Liver (tissue), 9 donors: ENCODE data around the gene TARBP1. TPM values are rescaled to one million over a fixed set of nuclear protein-coding genes. Genes with fewer than 3 reads are reported as not detected.

ENCODE experiments used
- DNase-seq: peaks from one replicate; pipeline ENCODE4 v3.0.0-alpha.2; 2017; ENCODE audit warnings: low spot score
- H3K27ac ChIP-seq, 2 donors: one replicate each; pipeline ENCODE4 v1.7.0; 2013; ENCODE audit warnings: inconsistent platforms in 2 of 2, low read length in 2 of 2, control low read depth in 1 of 2, low read depth in 1 of 2, mild to moderate bottlenecking in 1 of 2
- H3K27me3 ChIP-seq, 4 donors: one replicate each; pipeline versions ENCODE4 v1.6.1 to v1.7.0; 2013; ENCODE audit warnings: low read length in 3 of 4, inconsistent platforms in 1 of 4, mild to moderate bottlenecking in 1 of 4, moderate library complexity in 1 of 4; ENCODE audit not compliant: control insufficient read depth in 4 of 4, insufficient read depth in 4 of 4
- H3K36me3 ChIP-seq, 4 donors: one replicate each; pipeline versions ENCODE4 v1.6.1 to v1.7.0; 2013; ENCODE audit warnings: low read length in 3 of 4, mild to moderate bottlenecking in 3 of 4, low read depth in 1 of 4, moderate library complexity in 1 of 4; ENCODE audit not compliant: control insufficient read depth in 4 of 4, insufficient read depth in 3 of 4
- H3K4me1 ChIP-seq, 4 donors: one replicate each; pipeline versions ENCODE4 v1.6.1 to v1.7.0; 2013; ENCODE audit warnings: low read length in 3 of 4, mild to moderate bottlenecking in 3 of 4, moderate library complexity in 1 of 4; ENCODE audit not compliant: control insufficient read depth in 4 of 4, insufficient read depth in 4 of 4
- H3K4me3 ChIP-seq, 3 donors: one replicate each; pipeline versions ENCODE4 v1.6.1 to v1.7.0; 2013; ENCODE audit warnings: low read length in 3 of 3, control low read depth in 1 of 3, low read depth in 1 of 3, mild to moderate bottlenecking in 1 of 3
- H3K9ac ChIP-seq, 2 donors: one replicate each; pipeline ENCODE4 v1.7.0; 2013; ENCODE audit warnings: low read length in 2 of 2, mild to moderate bottlenecking in 2 of 2, moderate library complexity in 2 of 2, control low read depth in 1 of 2, low read depth in 1 of 2
- H3K9me3 ChIP-seq, 4 donors: one replicate each; pipeline versions ENCODE4 v1.6.1 to v1.7.0; 2013; ENCODE audit warnings: low read length in 3 of 4; ENCODE audit not compliant: control insufficient read depth in 4 of 4
- EGR1 ChIP-seq, 2 donors: IDR thresholded peaks; 2 replicates each; pipeline ENCODE4 v1.6.1; 2016 to 2018; ENCODE audit warnings: antibody characterized with exemption in 2 of 2, low read depth in 2 of 2
- FOXA1 ChIP-seq: IDR thresholded peaks from 2 replicates; pipeline ENCODE4 v1.6.1; 2016; ENCODE audit warnings: antibody characterized with exemption
- FOXA2 ChIP-seq: IDR thresholded peaks from 2 replicates; pipeline ENCODE4 v1.6.1; 2016; ENCODE audit warnings: antibody characterized with exemption
- GABPA ChIP-seq, 2 donors: IDR thresholded peaks in 1 of 2; conservative IDR thresholded peaks in 1 of 2; 2 replicates each; pipeline ENCODE4 v1.6.1; 2016; ENCODE audit warnings: antibody characterized with exemption in 2 of 2, mild to moderate bottlenecking in 1 of 2, moderate library complexity in 1 of 2
- HNF4A ChIP-seq, 2 donors: conservative IDR thresholded peaks; 2 replicates each; pipeline ENCODE4 v1.6.1; 2016; ENCODE audit warnings: antibody characterized with exemption in 2 of 2, mild to moderate bottlenecking in 2 of 2
- HNF4G ChIP-seq: IDR thresholded peaks from 2 replicates; pipeline ENCODE4 v1.6.1; 2016; ENCODE audit warnings: antibody characterized with exemption
- JUND ChIP-seq, 2 donors: IDR thresholded peaks; 2 replicates each; pipeline ENCODE4 v1.6.1; 2016; ENCODE audit warnings: antibody characterized with exemption in 2 of 2
- NR2F2 ChIP-seq: IDR thresholded peaks from 2 replicates; pipeline ENCODE4 v1.6.1; 2016; ENCODE audit warnings: antibody characterized with exemption
- RAD21 ChIP-seq, 2 donors: IDR thresholded peaks; 2 replicates each; pipeline ENCODE4 v1.6.1; 2016; ENCODE audit warnings: antibody characterized with exemption in 2 of 2, mild to moderate bottlenecking in 2 of 2
- RXRA ChIP-seq, 2 donors: IDR thresholded peaks; 2 replicates each; pipeline ENCODE4 v1.6.1; 2017 to 2018; ENCODE audit warnings: antibody characterized with exemption in 2 of 2, mild to moderate bottlenecking in 1 of 2
- SP1 ChIP-seq: IDR thresholded peaks from 2 replicates; pipeline ENCODE4 v1.6.1; 2018; ENCODE audit warnings: antibody characterized with exemption, mild to moderate bottlenecking
- TAF1 ChIP-seq: conservative IDR thresholded peaks from 2 replicates; pipeline ENCODE4 v1.6.1; 2016; ENCODE audit warnings: antibody characterized with exemption, mild to moderate bottlenecking
- YY1 ChIP-seq: IDR thresholded peaks from 2 replicates; pipeline ENCODE4 v1.6.1; 2016; ENCODE audit warnings: antibody characterized with exemption, mild to moderate bottlenecking
- WGBS: extraction: QIAGEN DNeasy Blood & Tissue Kit; methylation state at CpG from one replicate; pipeline ENCODE4 v1.1.7; 2013; 5-methylcytosine and 5-hydroxymethylcytosine counted together
- polyA plus RNA-seq, 2 donors: library from polyadenylated mRNA; stranded (reverse) in 1 of 2; unstranded in 1 of 2; fragments of 200-250 nt in 1 of 2; fragments of >200 nt in 1 of 2; fragmentation: Nextera tagmentation in 1 of 2; extraction: Ambion mirVana in 1 of 2; gene quantifications; one replicate each; pipeline versions ENCODE4 v1.2.1 to v1.2.3, GENCODE V29; 2013 to 2015
- total RNA-seq, 2 donors: library from RNA; depleted of rRNA; stranded (reverse); fragments of >200 nt; gene quantifications; one replicate each; pipeline ENCODE4 v1.2.3, GENCODE V29; 2014
- TF ChIP-seq, protein P1 (sequence below): fragments of 150-350 bp; IDR thresholded peaks from 2 replicates; pipeline ENCODE4 v1.5.1; 2017; ENCODE audit warnings: improper control_type of control experiment, low read depth, low read length; ENCODE audit not compliant: missing input control
- TF ChIP-seq, protein P2 (sequence below): IDR thresholded peaks from 2 replicates; pipeline ENCODE4 v1.6.1; 2016; ENCODE audit warnings: antibody characterized with exemption
- TF ChIP-seq, protein P3 (sequence below): IDR thresholded peaks from 2 replicates; pipeline ENCODE4 v1.6.1; 2016; ENCODE audit warnings: antibody characterized with exemption
- TF ChIP-seq, protein P4 (sequence below): IDR thresholded peaks from 2 replicates; pipeline ENCODE4 v1.6.1; 2016; ENCODE audit warnings: antibody characterized with exemption
- TF ChIP-seq, protein P5 (sequence below): IDR thresholded peaks from 2 replicates; pipeline ENCODE4 v1.6.1; 2016; ENCODE audit warnings: antibody characterized with exemption, mild to moderate bottlenecking
- donor health status: healthy.
- donor health status: healthy.
- donor health status: healthy.
- donor health status: healthy.
- donor health status: healthy.

Gene TARBP1
- total and polyA plus RNA-seq, 4 donors = 4.1 to 17.6 (median 9.1) TPM

DNA sequence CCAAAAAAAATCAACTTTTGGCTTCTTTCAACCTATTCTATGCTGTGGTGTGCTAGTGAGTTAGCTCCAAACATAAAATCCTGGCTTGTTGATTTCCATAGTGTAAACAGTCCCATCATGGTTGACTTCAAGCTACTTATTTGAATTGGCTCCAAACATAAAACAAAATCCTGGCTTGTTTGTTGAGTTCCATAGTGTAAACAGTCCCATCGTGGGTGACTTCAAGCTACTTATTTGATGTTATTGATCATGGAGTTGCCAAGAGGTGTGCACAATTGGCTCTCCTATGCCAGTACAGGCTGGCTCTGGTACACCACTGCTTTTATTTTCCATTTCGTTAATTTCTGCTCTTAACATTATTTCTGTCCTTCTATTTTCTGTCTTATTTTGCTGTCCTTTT is 107.6 kb downstream of the TARBP1 start:
- Histone ChIP-seq H3K9me3 (no peaks in the 10 kb centered on the region), H3K27ac (peak overlapping the region; percentile 20 to 34), H3K9ac (peak overlapping the region in 1 of 2 donors; percentile 84), H3K36me3 (peaks cover under 1 to 4% (median 4%) of the 10 kb centered on the region in 4 donors), H3K27me3 (no peaks in the 10 kb centered on the region), H3K4me3 (peak overlapping the region in 1 of 3 donors; percentile 28), H3K4me1 (peaks cover 0 to 26% (median 18%) of the 10 kb centered on the region in 4 donors)
- no peak for DNase-seq
- TF ChIP-seq, protein P1, sequence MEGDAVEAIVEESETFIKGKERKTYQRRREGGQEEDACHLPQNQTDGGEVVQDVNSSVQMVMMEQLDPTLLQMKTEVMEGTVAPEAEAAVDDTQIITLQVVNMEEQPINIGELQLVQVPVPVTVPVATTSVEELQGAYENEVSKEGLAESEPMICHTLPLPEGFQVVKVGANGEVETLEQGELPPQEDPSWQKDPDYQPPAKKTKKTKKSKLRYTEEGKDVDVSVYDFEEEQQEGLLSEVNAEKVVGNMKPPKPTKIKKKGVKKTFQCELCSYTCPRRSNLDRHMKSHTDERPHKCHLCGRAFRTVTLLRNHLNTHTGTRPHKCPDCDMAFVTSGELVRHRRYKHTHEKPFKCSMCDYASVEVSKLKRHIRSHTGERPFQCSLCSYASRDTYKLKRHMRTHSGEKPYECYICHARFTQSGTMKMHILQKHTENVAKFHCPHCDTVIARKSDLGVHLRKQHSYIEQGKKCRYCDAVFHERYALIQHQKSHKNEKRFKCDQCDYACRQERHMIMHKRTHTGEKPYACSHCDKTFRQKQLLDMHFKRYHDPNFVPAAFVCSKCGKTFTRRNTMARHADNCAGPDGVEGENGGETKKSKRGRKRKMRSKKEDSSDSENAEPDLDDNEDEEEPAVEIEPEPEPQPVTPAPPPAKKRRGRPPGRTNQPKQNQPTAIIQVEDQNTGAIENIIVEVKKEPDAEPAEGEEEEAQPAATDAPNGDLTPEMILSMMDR = peak; percentile 11
- TF ChIP-seq, protein P2, sequence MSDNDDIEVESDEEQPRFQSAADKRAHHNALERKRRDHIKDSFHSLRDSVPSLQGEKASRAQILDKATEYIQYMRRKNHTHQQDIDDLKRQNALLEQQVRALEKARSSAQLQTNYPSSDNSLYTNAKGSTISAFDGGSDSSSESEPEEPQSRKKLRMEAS = peak; percentile 42
- TF ChIP-seq YY1 = peak; percentile 62
- TF ChIP-seq TAF1 = peak; percentile 30
- peak; percentile 23 to 42 for TF ChIP-seq HNF4A (conservative IDR thresholded peaks at IDR 0.05)
- TF ChIP-seq NR2F2 = no peak
- TF ChIP-seq FOXA2 = peak; percentile 78
- peak; percentile 4 to 22 for TF ChIP-seq RAD21 (IDR thresholded peaks at IDR 0.05)
- no peak for TF ChIP-seq HNF4G
- TF ChIP-seq, protein P3, sequence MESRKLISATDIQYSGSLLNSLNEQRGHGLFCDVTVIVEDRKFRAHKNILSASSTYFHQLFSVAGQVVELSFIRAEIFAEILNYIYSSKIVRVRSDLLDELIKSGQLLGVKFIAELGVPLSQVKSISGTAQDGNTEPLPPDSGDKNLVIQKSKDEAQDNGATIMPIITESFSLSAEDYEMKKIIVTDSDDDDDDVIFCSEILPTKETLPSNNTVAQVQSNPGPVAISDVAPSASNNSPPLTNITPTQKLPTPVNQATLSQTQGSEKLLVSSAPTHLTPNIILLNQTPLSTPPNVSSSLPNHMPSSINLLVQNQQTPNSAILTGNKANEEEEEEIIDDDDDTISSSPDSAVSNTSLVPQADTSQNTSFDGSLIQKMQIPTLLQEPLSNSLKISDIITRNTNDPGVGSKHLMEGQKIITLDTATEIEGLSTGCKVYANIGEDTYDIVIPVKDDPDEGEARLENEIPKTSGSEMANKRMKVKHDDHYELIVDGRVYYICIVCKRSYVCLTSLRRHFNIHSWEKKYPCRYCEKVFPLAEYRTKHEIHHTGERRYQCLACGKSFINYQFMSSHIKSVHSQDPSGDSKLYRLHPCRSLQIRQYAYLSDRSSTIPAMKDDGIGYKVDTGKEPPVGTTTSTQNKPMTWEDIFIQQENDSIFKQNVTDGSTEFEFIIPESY = no peak
- TF ChIP-seq, protein P4, sequence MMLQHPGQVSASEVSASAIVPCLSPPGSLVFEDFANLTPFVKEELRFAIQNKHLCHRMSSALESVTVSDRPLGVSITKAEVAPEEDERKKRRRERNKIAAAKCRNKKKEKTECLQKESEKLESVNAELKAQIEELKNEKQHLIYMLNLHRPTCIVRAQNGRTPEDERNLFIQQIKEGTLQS = no peak
- no peak for TF ChIP-seq JUND (IDR thresholded peaks at IDR 0.05)
- TF ChIP-seq SP1 = peak; percentile 16
- peak; percentile 73 for TF ChIP-seq FOXA1
- TF ChIP-seq GABPA (IDR thresholded peaks at IDR 0.05 in 1 of 2, conservative IDR thresholded peaks at IDR 0.05 in 1 of 2) = peak; percentile 27 to 74
- peak in 1 of 2 donors; percentile 37 for TF ChIP-seq RXRA (IDR thresholded peaks at IDR 0.05)
- TF ChIP-seq, protein P5, sequence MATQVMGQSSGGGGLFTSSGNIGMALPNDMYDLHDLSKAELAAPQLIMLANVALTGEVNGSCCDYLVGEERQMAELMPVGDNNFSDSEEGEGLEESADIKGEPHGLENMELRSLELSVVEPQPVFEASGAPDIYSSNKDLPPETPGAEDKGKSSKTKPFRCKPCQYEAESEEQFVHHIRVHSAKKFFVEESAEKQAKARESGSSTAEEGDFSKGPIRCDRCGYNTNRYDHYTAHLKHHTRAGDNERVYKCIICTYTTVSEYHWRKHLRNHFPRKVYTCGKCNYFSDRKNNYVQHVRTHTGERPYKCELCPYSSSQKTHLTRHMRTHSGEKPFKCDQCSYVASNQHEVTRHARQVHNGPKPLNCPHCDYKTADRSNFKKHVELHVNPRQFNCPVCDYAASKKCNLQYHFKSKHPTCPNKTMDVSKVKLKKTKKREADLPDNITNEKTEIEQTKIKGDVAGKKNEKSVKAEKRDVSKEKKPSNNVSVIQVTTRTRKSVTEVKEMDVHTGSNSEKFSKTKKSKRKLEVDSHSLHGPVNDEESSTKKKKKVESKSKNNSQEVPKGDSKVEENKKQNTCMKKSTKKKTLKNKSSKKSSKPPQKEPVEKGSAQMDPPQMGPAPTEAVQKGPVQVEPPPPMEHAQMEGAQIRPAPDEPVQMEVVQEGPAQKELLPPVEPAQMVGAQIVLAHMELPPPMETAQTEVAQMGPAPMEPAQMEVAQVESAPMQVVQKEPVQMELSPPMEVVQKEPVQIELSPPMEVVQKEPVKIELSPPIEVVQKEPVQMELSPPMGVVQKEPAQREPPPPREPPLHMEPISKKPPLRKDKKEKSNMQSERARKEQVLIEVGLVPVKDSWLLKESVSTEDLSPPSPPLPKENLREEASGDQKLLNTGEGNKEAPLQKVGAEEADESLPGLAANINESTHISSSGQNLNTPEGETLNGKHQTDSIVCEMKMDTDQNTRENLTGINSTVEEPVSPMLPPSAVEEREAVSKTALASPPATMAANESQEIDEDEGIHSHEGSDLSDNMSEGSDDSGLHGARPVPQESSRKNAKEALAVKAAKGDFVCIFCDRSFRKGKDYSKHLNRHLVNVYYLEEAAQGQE = no peak
- peak in 1 of 2 donors; percentile 40 for TF ChIP-seq EGR1 (IDR thresholded peaks at IDR 0.05; ENCODE audit: low read depth in 2 of 2)
- WGBS = 25% methylated on average over 2 of the region's 2 CpGs
